H9 (cell line): ENCODE results near the gene SUPT3H. TPM values are rescaled to one million over a fixed set of nuclear protein-coding genes. Genes with fewer than 3 reads are reported as not detected.

Experiments used
- DNase-seq: peaks from one replicate; pipeline ENCODE4 v3.0.0-alpha.2; 2017
- H2AFZ ChIP-seq: one replicate; pipeline ENCODE4 v1.6.1; 2013; ENCODE audit warnings: mild to moderate bottlenecking, low read length, control low read depth, moderate library complexity
- H2AK5ac ChIP-seq: 2 replicates; pipeline ENCODE4 v1.6.1; 2013; ENCODE audit warnings: low read length, control low read depth, mixed read lengths; ENCODE audit not compliant: insufficient read length
- H2BK120ac ChIP-seq: one replicate; pipeline ENCODE4 v1.6.1; 2013; ENCODE audit warnings: low read depth, mild to moderate bottlenecking, low read length, control low read depth, inconsistent platforms; ENCODE audit not compliant: poor library complexity, severe bottlenecking
- H2BK12ac ChIP-seq: 2 replicates; pipeline ENCODE4 v1.6.1; 2013; ENCODE audit warnings: low read length, control low read depth, mixed read lengths, low read depth; ENCODE audit not compliant: insufficient read length
- H2BK15ac ChIP-seq: 2 replicates; pipeline ENCODE4 v1.6.1; 2013; ENCODE audit warnings: low read depth, low read length, control low read depth
- H2BK20ac ChIP-seq: one replicate; pipeline ENCODE4 v1.6.1; 2013; ENCODE audit warnings: low read depth, mild to moderate bottlenecking, low read length, control low read depth, inconsistent platforms; ENCODE audit not compliant: poor library complexity, severe bottlenecking
- H2BK5ac ChIP-seq: 2 replicates; pipeline ENCODE4 v1.6.1; 2013; ENCODE audit warnings: low read length, control low read depth, mixed read lengths; ENCODE audit not compliant: insufficient read length
- H3K14ac ChIP-seq: 2 replicates; pipeline ENCODE4 v1.6.1; 2013; ENCODE audit warnings: low read length, control low read depth; ENCODE audit not compliant: insufficient read depth
- H3K18ac ChIP-seq: 2 replicates; pipeline ENCODE4 v1.6.1; 2013; ENCODE audit warnings: low read depth, mild to moderate bottlenecking, mixed read lengths, low read length, control low read depth; ENCODE audit not compliant: insufficient read length
- H3K23ac ChIP-seq: 2 replicates; pipeline ENCODE4 v1.6.1; 2013; ENCODE audit warnings: low read length, control low read depth, mixed read lengths, low read depth; ENCODE audit not compliant: insufficient read length
- H3K23me2 ChIP-seq: 2 replicates; pipeline ENCODE4 v1.6.1; 2013; ENCODE audit warnings: low read depth, mild to moderate bottlenecking, mixed read lengths, low read length, control low read depth; ENCODE audit not compliant: insufficient read length, poor library complexity, severe bottlenecking
- H3K27ac ChIP-seq: 2 replicates; pipeline ENCODE4 v1.5.1; 2013; ENCODE audit warnings: low read length, control low read depth, mixed read lengths, low read depth; ENCODE audit not compliant: insufficient read length
- H3K27me3 ChIP-seq: 2 replicates; pipeline ENCODE4 v1.6.1; 2013; ENCODE audit warnings: low read length, control low read depth, inconsistent platforms; ENCODE audit not compliant: insufficient read depth
- H3K4ac ChIP-seq: 2 replicates; pipeline ENCODE4 v1.6.1; 2013; ENCODE audit warnings: low read depth, mild to moderate bottlenecking, control low read depth, inconsistent platforms, low read length, moderate library complexity
- H3K4me1 ChIP-seq: 2 replicates; pipeline ENCODE4 v1.6.1; 2013; ENCODE audit warnings: low read length, control low read depth, inconsistent platforms; ENCODE audit not compliant: insufficient read depth
- H3K4me2 ChIP-seq: 2 replicates; pipeline ENCODE4 v1.6.1; 2013; ENCODE audit warnings: low read length, control low read depth, mixed read lengths; ENCODE audit not compliant: insufficient read length, insufficient read depth
- H3K56ac ChIP-seq: 2 replicates; pipeline ENCODE4 v1.6.1; 2013; ENCODE audit warnings: low read depth, mild to moderate bottlenecking, mixed read lengths, low read length, control low read depth; ENCODE audit not compliant: insufficient read length
- H3K79me1 ChIP-seq: 2 replicates; pipeline ENCODE4 v1.6.1; 2013; ENCODE audit warnings: low read depth, mild to moderate bottlenecking, moderate library complexity, low read length, control low read depth, inconsistent platforms; ENCODE audit not compliant: insufficient read depth, poor library complexity, severe bottlenecking
- H3K79me2 ChIP-seq: 2 replicates; pipeline ENCODE4 v1.6.1; 2013; ENCODE audit warnings: low read length, control low read depth, inconsistent platforms; ENCODE audit not compliant: insufficient read depth
- H3K9ac ChIP-seq: 2 replicates; pipeline ENCODE4 v1.6.1; 2013; ENCODE audit warnings: low read length, control low read depth, mixed read lengths; ENCODE audit not compliant: insufficient read length; ENCODE audit errors: extremely low read depth
- H3K9me3 ChIP-seq: one replicate; pipeline ENCODE4 v1.6.1; 2013; ENCODE audit warnings: low read depth, low read length, inconsistent platforms; ENCODE audit not compliant: control insufficient read depth
- H3T11ph ChIP-seq: one replicate; pipeline ENCODE4 v1.6.1; 2013; ENCODE audit warnings: mild to moderate bottlenecking, low read length, control low read depth, inconsistent platforms
- H4K20me1 ChIP-seq: one replicate; pipeline ENCODE4 v1.6.1; 2013; ENCODE audit not compliant: control insufficient read depth, insufficient read length, insufficient read depth
- H4K5ac ChIP-seq: 2 replicates; pipeline ENCODE4 v1.6.1; 2013; ENCODE audit warnings: low read depth, mild to moderate bottlenecking, mixed read lengths, low read length, control low read depth; ENCODE audit not compliant: insufficient read length
- H4K8ac ChIP-seq: replicated peaks from 2 replicates; pipeline ENCODE4 v1.6.1; 2013; ENCODE audit warnings: low read length, control low read depth, mixed read lengths, low read depth; ENCODE audit not compliant: insufficient read length
- H4K91ac ChIP-seq: 2 replicates; pipeline ENCODE4 v1.6.1; 2013; ENCODE audit warnings: low read depth, mild to moderate bottlenecking, moderate library complexity, mixed read lengths, low read length, control low read depth; ENCODE audit not compliant: insufficient read length
- H3K27ac Mint-ChIP-seq, 3 experiments: 2 replicates in 2 of 3; 3 replicates in 1 of 3; pipeline ENCODE4 v1.8.0; 2020 to 2021; ENCODE audit warnings: mixed read lengths in 3 of 3, mild to moderate bottlenecking in 1 of 3, moderate library complexity in 1 of 3
- H3K27me3 Mint-ChIP-seq: 2 replicates; pipeline ENCODE4 v1.8.0; 2021; ENCODE audit warnings: low read depth, mild to moderate bottlenecking, moderate library complexity, mixed read lengths
- H3K36me3 Mint-ChIP-seq, 3 experiments: 2 replicates in 2 of 3; 3 replicates in 1 of 3; pipeline ENCODE4 v1.8.0; 2020 to 2021; ENCODE audit warnings: low read depth in 3 of 3, mixed read lengths in 3 of 3; ENCODE audit not compliant: insufficient read depth in 1 of 3
- H3K4me1 Mint-ChIP-seq, 2 experiments: 2 replicates each; pipeline ENCODE4 v1.8.0; 2020; ENCODE audit warnings: mixed read lengths in 2 of 2
- H3K4me3 Mint-ChIP-seq, 2 experiments: 2 replicates in 1 of 2; 3 replicates in 1 of 2; pipeline ENCODE4 v1.8.0; 2020 to 2021; ENCODE audit warnings: mild to moderate bottlenecking in 2 of 2, mixed read lengths in 2 of 2, moderate library complexity in 1 of 2
- H3K9me3 Mint-ChIP-seq, 2 experiments: 2 replicates in 1 of 2; 3 replicates in 1 of 2; pipeline ENCODE4 v1.8.0; 2020; ENCODE audit warnings: mild to moderate bottlenecking in 2 of 2, mixed read lengths in 2 of 2, moderate library complexity in 1 of 2
- CTCF ChIP-seq: fragments of 200-600 bp; sonication (generic); conservative IDR thresholded peaks from 3 replicates; pipeline ENCODE4 v1.8.0; 2021; ENCODE audit warnings: antibody characterized with exemption, mild to moderate bottlenecking
- WGBS: extraction: QIAGEN DNeasy Blood & Tissue Kit; methylation state at CpG from one replicate; pipeline ENCODE4 v1.1.7; 2013; ENCODE audit warnings: missing lambda C conversion rate, low lambda C conversion rate, mixed read lengths; ENCODE audit not compliant: insufficient read length; ENCODE audit errors: extremely low coverage; 5-methylcytosine and 5-hydroxymethylcytosine counted together
- total RNA-seq: library from RNA; stranded (reverse); gene quantifications from 2 replicates; pipeline ENCODE4 v1.2.1, GENCODE V29; 2021

SUPT3H gene
- total RNA-seq, 1 experiment from 2014 or later = 22.5 TPM

GRCh38 chr6:45081634-45082033 lies 296.1 kb downstream of the SUPT3H start:
- Histone ChIP-seq H3K9me3 (no peaks in the 10 kb centered on the region), H4K5ac (no peak overlapping the region), H2BK20ac (no peak overlapping the region), H3K9ac (no peak overlapping the region), H3K27ac (no peak overlapping the region), H3K4me2 (no peak overlapping the region), H2BK120ac (no peak overlapping the region), H3K4me1 (no peaks in the 10 kb centered on the region), H3K79me1 (no peaks in the 10 kb centered on the region), H3K14ac (no peak overlapping the region), H3K79me2 (no peaks in the 10 kb centered on the region; the same call in 1 of the 2 replicates), H4K20me1 (no peaks in the 10 kb centered on the region), H3K23ac (no peak overlapping the region), H4K8ac (no peak overlapping the region), H2BK12ac (no peak overlapping the region), H3T11ph (no peak overlapping the region), H4K91ac (no peak overlapping the region), H3K56ac (no peak overlapping the region), H3K27me3 (no peaks in the 10 kb centered on the region), H2AFZ (no peak overlapping the region), H2BK5ac (no peak overlapping the region), H2BK15ac (no peak overlapping the region), H2AK5ac (no peak overlapping the region), H3K18ac (no peak overlapping the region), H3K4ac (no peak overlapping the region), H3K23me2 (no peaks in the 10 kb centered on the region)
- Mint-ChIP-seq H3K4me3 (no peak overlapping the region), H3K36me3 (peaks cover 4 to 15% (median 10%) of the 10 kb centered on the region in 3 experiments; a peak in 6 of 7 replicates), H3K27me3 (no peaks in the 10 kb centered on the region), H3K4me1 (no peaks in the 10 kb centered on the region), H3K27ac (no peak overlapping the region), H3K9me3 (peaks cover 17% of the 10 kb centered on the region in 2 experiments)
- DNase-seq = no peak
- no peak for TF ChIP-seq CTCF
- no CpG with 5 or more reads among the region's 1 CpG for WGBS
